Raji (cell line): ENCODE results near the gene PCNX3.
A peak's percentile ranks its signal among the peaks of the same experiment; 100 is the strongest.

Experiments
- POLR2A ChIP-seq: IDR thresholded peaks from 2 replicates; pipeline ENCODE4 v1.6.1; 2011; ENCODE audit warnings: low read depth, low read length, control low read depth; ENCODE audit not compliant: insufficient read depth

The PCNX3 gene

DNA sequence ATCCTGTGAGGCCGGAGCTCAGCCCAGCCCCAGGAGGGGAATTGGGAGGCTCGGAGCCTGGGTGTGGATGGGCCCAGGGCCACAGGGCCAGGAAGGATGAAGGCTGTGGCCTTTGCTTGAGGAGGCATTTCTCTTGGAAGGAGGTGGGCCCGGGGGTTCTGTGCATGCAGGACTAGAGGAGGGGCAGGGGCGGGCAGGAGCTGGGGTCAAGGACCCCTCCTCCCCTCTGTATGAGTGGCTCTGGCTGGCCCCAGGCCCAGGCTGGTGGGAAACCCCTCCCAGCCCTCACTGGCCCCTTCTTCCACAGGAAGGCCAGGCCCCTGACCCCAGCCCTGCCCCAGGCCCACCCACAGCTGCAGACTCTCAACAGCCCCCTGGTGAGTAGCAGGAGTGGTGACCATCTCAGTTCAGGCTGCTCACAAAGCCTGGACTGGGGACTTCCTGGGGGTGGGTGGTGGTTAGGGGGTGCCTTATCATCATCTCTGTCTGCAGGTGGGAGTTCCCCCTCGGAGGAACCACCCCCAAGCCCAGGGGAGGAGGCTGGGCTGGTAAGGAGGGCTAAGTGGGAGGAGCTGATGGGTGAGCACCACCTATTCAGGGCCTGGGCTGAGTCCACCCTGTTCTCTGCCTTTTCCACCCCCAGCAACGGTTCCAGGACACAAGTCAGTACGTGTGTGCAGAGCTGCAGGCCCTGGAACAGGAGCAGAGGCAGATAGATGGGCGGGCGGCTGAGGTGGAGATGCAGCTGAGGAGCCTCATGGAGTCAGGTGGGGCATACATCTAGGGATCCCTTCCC lies 25.9 kb upstream of the PCNX3 start:
- 0 out of 2 replicates have a peak, but pooled peaks have one; percentile 22 for TF ChIP-seq POLR2A

DNA sequence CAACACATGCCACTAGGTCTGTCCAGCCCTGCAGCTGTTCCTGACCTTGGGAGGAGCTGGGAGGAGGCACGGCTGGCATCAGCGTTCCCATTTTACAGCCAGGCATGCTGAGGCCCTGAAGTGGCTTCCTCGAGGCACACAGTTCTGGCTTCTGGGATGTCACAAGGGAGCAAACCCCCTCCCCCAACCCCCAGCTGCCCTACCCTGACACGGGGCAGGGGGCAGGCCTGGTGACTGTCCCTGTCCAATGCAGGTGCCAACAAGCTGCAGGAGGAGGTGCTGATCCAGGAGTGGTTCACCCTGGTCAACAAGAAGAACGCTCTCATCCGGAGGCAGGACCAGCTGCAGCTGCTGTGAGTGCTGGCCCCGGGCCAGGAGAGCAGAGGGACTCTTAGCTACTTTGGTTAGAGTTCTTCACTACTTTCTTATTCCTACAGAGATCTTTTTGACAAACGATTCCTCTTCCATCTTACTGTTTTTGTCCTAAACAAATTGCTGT lies 25.3 kb upstream of the PCNX3 start:
- TF ChIP-seq POLR2A: no peak

GRCh38 chr11:65591939-65592857 lies 23.4 kb upstream of the PCNX3 start:
- TF ChIP-seq POLR2A: no peak

DNA sequence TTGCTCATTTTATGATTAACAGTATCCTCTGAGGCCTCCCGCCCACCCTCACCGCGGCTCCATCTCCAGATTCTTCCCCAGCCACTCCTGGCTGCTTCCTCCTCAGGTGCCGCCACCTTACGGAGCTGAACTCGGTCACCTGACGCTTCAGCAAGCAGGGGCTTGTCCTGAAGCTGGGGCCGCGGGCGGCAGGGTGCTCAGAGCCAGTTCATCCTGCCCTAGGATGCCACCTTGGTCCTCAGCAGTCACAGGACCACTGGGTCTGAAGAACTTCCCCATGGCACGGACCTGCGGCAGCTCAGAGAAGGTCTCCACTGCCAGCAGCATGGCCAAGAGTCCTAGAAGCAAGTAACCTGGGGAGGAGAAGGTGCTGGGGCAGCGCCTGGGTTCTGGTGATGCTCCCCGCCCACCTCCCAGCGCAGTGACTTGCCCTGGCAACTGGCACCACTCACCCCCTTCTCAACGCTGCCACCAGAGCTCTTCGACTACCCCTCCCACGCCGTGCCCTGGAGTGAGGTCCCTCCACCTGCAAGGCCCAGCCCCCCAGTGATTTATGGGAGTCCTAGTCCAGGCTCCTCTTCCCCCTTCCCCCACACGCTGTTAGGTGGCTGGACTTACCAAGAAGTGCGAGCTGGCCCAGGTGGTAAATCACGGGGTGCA lies 22.6 kb upstream of the PCNX3 start:
- TF ChIP-seq POLR2A: no peak

DNA sequence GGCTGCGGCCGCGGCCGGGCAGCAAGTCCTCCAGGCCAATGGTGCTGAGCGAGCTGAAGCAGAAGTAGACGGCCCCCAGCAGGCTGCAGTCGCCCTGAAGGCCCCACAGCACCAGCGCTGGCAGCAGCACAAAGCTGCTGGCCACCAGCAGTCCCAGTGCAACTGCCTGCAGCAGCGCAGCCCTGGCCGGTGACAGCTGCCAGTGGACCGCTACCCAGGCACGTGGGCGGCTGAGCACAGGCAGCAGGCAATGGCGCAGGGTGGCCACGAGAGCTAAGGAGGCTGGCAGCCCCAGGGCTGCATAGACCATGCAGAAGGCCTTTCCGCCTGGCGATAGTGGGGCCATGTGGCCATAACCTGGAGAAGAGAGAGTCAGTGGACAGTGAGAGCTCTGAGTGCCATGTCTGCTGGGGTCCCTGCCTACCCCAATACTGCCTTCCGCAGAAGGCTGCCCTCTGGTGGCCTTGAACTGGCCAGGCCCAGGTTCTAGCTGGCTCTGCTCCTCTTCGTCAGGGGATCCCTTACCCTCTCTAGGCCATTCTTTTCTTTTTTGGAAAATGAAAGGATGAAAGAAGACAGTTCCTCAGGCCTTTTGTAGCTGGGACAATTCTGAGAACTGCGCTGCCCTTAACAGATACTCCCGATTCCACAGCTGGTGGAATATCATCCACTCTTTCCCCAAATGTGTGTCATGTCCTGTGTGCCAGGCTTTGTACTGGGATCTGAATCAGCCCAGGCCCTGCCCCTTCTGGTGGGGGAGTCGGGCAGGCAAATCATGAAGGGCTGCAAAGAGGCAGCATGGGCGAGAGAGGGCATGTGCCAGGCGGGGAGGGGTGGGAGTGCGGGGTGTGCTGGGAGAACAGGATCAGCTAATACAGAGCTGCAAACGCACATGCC lies 21.8 kb upstream of the PCNX3 start:
- TF ChIP-seq POLR2A: no peak

DNA sequence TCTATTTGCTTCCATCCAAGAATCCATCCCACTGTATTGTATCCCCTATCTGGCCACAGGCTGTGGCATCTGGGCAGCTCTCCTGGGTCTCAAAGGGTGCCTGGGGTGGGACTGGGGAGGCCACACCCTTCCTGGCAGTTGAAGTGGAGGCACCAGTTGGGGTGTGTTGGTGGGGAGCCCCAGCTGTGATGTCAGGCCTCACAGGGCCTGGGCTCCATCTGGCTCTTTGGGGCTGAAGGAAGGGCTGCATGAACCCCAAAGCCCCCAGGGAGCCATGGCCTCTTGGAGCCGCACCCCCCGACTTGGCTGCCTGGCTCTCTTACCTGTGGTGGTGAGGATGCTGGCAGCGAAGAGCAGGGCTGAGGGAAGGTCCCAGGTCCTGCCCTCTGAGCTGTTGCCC lies 20.4 kb upstream of the PCNX3 start:
- TF ChIP-seq POLR2A: no peak

DNA sequence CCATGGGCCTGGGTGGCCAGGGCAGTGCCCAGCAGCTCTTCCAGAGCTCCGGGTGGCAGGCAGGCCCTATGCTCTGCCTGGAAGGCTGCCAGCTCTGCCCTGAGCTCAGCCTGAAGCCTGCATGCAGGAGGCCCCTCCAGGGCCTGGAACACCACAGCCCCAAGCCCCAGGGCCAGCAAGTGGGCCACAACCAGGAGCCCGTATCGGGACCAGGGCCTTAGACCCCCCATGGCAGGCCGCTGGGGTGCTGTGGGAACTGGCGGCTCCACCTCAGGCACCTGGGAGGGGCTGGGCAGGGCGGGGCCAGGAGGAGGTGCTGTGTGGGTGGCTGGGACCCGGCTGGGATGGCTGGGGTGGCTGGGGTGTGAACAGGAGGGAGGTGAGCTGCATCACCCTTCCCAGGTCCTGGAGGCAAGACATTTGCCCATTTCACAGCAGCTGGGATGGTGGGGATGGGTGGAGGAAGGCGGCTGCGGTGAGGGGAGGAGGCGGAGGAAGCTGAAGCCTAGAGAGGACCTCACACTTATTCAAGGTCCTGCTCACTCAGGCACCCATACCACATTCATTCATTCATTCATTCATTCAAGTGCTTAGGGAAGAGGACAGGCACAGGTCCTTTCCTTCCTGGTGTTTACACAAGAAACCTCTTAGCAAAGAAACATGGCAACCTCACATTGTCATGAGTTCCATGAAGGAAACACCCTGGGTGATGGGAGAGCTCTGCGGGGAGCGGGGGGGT lies 19.9 kb upstream of the PCNX3 start, which contains the start of gene KCNK7:
Gene KCNK7, minus strand, starts transcription at position 258 of the 739 bp plus-strand sequence. Its CDS starts 28 bp downstream, at position 230.
- TF ChIP-seq POLR2A: no peak

DNA sequence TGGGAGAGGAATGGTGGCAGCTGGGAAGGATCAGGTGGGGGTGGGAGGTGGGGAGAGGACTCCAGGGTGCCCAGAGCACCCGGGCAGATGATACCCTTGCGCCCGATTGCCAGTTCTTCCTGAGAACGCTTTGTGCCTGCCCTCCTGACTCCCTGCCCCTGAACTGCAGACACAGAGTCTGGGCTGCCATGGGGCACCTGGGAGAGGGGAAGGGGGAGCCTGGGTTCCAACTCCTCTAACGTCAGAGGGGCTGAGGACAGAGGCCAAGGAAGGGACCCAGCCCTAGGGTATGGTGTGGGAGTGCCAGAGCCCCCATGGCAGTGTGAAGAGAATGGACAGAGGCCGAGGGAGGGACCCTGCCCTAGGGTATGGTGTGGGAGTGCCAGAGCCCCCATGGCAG lies 19.1 kb upstream of the PCNX3 start:
- TF ChIP-seq POLR2A: no peak

DNA sequence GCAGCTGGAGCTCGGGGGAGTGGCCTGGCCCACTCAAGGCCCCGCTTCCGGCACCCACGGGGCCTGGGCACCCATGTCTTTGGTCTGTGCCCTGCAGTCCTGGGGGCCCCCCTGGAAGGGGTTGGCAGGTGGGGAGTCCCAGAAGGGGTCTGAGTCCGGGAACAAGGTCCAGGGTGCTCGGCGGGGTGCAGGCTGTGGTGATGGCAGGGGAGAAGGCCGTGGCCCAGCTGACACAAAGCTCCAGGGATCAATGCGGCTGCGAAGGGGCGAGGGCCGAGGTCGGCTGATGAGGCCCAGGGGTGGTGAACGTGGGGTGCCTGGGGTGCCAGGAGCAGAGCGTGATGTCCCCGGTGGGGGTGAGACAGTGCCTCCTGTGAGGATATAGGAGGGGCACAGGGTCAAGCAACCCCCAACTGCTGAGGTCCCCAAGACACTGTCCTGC lies 17.3 kb upstream of the PCNX3 start:
- TF ChIP-seq POLR2A: no peak

GRCh38 chr11:65599216-65599954 lies 16.2 kb upstream of the PCNX3 start:
- no peak for TF ChIP-seq POLR2A

- no peak for TF ChIP-seq POLR2A
Observed at GRCh38 chr11:65599955-65600246, 15.7 kb upstream of the PCNX3 start.

DNA sequence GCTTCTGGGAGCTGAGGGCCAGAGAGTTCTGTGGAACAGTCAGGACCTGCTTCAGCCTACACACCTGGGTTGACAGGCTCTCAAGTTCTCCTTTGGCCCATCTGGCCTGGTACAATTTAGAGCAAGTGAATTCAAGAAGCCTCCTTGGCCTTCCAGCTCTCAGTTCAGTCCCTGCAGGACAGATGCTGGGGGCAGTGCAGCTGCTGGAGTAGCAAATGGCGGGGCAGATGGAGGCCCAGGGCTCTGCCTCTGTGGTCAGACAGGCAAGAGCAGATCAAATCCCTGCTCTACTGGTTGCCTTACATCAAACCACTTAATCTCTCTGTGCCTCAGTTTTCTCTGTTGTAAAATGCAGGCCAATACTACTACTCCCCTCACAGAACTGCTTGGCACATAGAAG lies 11.3 kb upstream of the PCNX3 start:
- TF ChIP-seq POLR2A: no peak
